Measurements from ENCODE around the gene MRPL1. TPM values are rescaled to one million over a fixed set of nuclear protein-coding genes. Genes with fewer than 3 reads are reported as not detected.

The MRPL1 gene
- polyA plus RNA-seq, 2 of the 4 experiments (the other 2 are of a cell fraction) = 24.6 to 62.3 TPM

DNA sequence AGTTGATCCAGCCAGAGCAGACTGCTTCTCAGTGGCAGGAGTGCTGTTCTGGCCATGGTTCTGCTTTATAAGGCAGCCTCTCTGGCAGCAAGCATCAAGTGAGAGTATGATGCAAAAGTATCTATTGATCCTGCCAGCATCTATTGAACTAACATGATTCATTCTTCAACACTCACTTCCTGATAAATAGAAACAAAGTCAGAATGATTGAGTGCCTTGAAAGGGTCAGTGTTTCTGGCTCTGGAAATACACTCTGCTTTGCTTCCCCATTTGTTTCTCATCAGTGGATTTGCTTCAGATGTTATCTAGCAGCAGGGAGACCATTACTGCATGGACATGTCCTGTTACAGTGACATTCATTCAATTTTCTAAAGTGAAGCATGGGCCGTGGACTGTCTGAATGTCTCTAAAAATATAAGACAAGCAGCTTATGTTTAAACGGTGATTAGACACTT lies 128.3 kb downstream of the MRPL1 start:
- ChIA-PET CTCF (no interaction called here), POLR2A (no interaction called here)
- ATAC-seq (no peak), FAIRE-seq (no peak), DNase-seq (ENCODE audit: low read depth in 1 of 2, low spot score in 1 of 2) (no peak)
- Histone ChIP-seq H3K4me3 (no peak overlapping the region), H3K4me2 (no peak overlapping the region), H3K27ac (no peak overlapping the region), H3K4me1 (no peaks in the 10 kb centered on the region), H3K9me3 (no peaks in the 10 kb centered on the region)
- 9% methylated on average over 2 of the region's 2 CpGs for WGBS (ENCODE audit: missing lambda C conversion rate)
- no peak for TF ChIP-seq FOSB (CRISPR knock-in tag; IDR thresholded peaks at IDR 0.05)
- TF ChIP-seq, protein P1, sequence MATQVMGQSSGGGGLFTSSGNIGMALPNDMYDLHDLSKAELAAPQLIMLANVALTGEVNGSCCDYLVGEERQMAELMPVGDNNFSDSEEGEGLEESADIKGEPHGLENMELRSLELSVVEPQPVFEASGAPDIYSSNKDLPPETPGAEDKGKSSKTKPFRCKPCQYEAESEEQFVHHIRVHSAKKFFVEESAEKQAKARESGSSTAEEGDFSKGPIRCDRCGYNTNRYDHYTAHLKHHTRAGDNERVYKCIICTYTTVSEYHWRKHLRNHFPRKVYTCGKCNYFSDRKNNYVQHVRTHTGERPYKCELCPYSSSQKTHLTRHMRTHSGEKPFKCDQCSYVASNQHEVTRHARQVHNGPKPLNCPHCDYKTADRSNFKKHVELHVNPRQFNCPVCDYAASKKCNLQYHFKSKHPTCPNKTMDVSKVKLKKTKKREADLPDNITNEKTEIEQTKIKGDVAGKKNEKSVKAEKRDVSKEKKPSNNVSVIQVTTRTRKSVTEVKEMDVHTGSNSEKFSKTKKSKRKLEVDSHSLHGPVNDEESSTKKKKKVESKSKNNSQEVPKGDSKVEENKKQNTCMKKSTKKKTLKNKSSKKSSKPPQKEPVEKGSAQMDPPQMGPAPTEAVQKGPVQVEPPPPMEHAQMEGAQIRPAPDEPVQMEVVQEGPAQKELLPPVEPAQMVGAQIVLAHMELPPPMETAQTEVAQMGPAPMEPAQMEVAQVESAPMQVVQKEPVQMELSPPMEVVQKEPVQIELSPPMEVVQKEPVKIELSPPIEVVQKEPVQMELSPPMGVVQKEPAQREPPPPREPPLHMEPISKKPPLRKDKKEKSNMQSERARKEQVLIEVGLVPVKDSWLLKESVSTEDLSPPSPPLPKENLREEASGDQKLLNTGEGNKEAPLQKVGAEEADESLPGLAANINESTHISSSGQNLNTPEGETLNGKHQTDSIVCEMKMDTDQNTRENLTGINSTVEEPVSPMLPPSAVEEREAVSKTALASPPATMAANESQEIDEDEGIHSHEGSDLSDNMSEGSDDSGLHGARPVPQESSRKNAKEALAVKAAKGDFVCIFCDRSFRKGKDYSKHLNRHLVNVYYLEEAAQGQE (IDR thresholded peaks at IDR 0.05) = no peak
- no peak for TF ChIP-seq RFX5 (IDR thresholded peaks at IDR 0.05)
- no peak for TF ChIP-seq ZNF302 (CRISPR knock-in tag; IDR thresholded peaks at IDR 0.05)
- no peak for TF ChIP-seq MAZ (IDR thresholded peaks at IDR 0.05; ENCODE audit: borderline replicate concordance, low read depth, low read length)
- TF ChIP-seq FOSL2 (IDR thresholded peaks at IDR 0.05) = no peak
- TF ChIP-seq FOSL2 (CRISPR knock-in tag; IDR thresholded peaks at IDR 0.05) = no peak
- TF ChIP-seq, protein P2, sequence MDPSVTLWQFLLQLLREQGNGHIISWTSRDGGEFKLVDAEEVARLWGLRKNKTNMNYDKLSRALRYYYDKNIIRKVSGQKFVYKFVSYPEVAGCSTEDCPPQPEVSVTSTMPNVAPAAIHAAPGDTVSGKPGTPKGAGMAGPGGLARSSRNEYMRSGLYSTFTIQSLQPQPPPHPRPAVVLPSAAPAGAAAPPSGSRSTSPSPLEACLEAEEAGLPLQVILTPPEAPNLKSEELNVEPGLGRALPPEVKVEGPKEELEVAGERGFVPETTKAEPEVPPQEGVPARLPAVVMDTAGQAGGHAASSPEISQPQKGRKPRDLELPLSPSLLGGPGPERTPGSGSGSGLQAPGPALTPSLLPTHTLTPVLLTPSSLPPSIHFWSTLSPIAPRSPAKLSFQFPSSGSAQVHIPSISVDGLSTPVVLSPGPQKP (IDR thresholded peaks at IDR 0.05; ENCODE audit: low read depth, low read length) = no peak

DNA sequence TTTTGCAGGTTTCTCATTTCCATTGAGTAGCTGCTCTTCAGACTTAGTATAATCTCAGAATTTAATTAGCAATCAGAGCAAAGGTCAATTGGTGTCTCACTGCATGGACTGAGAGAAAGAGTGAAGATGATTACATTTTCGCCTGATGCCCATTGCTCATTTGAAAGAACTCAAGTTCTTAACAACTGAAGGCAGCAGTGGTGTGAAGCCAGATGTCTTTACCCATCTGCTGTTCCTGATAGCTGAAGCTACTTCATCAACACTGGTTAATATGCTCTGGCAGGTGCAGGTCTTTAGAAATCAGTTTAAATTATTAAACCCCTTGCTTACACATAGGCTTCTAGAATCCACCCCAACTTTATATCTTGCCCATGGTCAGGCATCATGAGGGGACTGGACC lies 130.0 kb downstream of the MRPL1 start:
- no peak overlapping the region for H3K27ac ChIP-seq
- POLR2A ChIA-PET = no interaction called here
- ATAC-seq = no peak
- TF ChIP-seq, protein P1 (IDR thresholded peaks at IDR 0.05) = no peak
- TF ChIP-seq JUNB (IDR thresholded peaks at IDR 0.05) (no peak), HOXA7 (CRISPR knock-in tag; IDR thresholded peaks at IDR 0.05) (no peak), PHF8 (IDR thresholded peaks at IDR 0.05; ENCODE audit: borderline replicate concordance, low read depth) (no peak), ZNF302 (CRISPR knock-in tag; IDR thresholded peaks at IDR 0.05) (no peak)
- TF ChIP-seq, protein P3, sequence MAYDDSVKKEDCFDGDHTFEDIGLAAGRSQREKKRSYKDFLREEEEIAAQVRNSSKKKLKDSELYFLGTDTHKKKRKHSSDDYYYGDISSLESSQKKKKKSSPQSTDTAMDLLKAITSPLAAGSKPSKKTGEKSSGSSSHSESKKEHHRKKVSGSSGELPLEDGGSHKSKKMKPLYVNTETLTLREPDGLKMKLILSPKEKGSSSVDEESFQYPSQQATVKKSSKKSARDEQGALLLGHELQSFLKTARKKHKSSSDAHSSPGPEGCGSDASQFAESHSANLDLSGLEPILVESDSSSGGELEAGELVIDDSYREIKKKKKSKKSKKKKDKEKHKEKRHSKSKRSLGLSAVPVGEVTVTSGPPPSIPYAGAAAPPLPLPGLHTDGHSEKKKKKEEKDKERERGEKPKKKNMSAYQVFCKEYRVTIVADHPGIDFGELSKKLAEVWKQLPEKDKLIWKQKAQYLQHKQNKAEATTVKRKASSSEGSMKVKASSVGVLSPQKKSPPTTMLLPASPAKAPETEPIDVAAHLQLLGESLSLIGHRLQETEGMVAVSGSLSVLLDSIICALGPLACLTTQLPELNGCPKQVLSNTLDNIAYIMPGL (CRISPR knock-in tag; IDR thresholded peaks at IDR 0.05; ENCODE audit: borderline replicate concordance) = no peak
- H3K4me1 ChIP-seq = no peaks in the 10 kb centered on the region
- no peak overlapping the region for H3K4me3 ChIP-seq
- no peak for FAIRE-seq
- CTCF ChIA-PET = interaction anchor here (1.1 kb wide), 1 partner anchor 33 kb away, joined by 3 read pairs; no protein-coding TSS in a partner anchor
- 65% methylated on average over 1 of the region's 1 CpG for WGBS (ENCODE audit: missing lambda C conversion rate)
- no peaks in the 10 kb centered on the region for H3K9me3 ChIP-seq
- no peak for DNase-seq (ENCODE audit: low read depth in 1 of 2, low spot score in 1 of 2)
- H3K4me2 ChIP-seq = no peak overlapping the region

Data from A549 (cell line).